H1 (cell line): ENCODE results near the gene GOLGA6B. TPM values are rescaled to one million over a fixed set of nuclear protein-coding genes. Genes with fewer than 3 reads are reported as not detected.
"Not testable (repeated sequence)": the region's sequence is repeated elsewhere in the genome, so short reads cannot be mapped to it uniquely, and the experiment has no call there.

Source experiments
- CTCF ChIA-PET: fragments of 300-600 bp; sonication (Branson Sonifier 250); formaldehyde crosslinking; loops from one replicate; lab custom pipeline; 2021; ENCODE audit not compliant: partially characterized antibody; lab: Charles Lee
- POLR2A ChIA-PET: fragments of 300-600 bp; sonication (Branson Sonifier 250); formaldehyde crosslinking; loops from one replicate; lab custom pipeline; 2021; ENCODE audit warnings: inconsistent platforms; ENCODE audit not compliant: partially characterized antibody; lab: Charles Lee
- DNase-seq, 2 experiments: peaks; one replicate each; pipeline versions ENCODE4 v3.0.0 to v3.0.0-alpha.2; 2010 to 2022; ENCODE audit warnings: low spot score in 2 of 2, low read depth in 1 of 2, mixed read lengths in 1 of 2
- FAIRE-seq: peaks from 2 replicates; lab custom pipeline; 2011; peaks lifted over from hg19 to GRCh38; lab: Jason Lieb, UNC
- H2AFZ ChIP-seq: 2 replicates; pipeline ENCODE4 v1.8.1; 2012; ENCODE audit warnings: low read length, inconsistent platforms
- H2AK5ac ChIP-seq: 2 replicates; pipeline ENCODE4 v1.6.1; 2013; ENCODE audit warnings: low read depth, low read length
- H2BK120ac ChIP-seq: replicated peaks from 2 replicates; pipeline ENCODE3; 2013; ENCODE audit warnings: low read depth, low read length, inconsistent platforms
- H2BK12ac ChIP-seq: 2 replicates; pipeline ENCODE4 v1.6.1; 2013; ENCODE audit warnings: low read depth, low read length
- H2BK15ac ChIP-seq: 2 replicates; pipeline ENCODE4 v1.6.1; 2013; ENCODE audit warnings: low read length
- H2BK20ac ChIP-seq: 2 replicates; pipeline ENCODE4 v1.6.1; 2013; ENCODE audit warnings: low read length
- H2BK5ac ChIP-seq: 2 replicates; pipeline ENCODE4 v1.6.1; 2013; ENCODE audit warnings: low read depth, low read length
- H3K14ac ChIP-seq: 2 replicates; pipeline ENCODE4 v1.6.1; 2013; ENCODE audit warnings: inconsistent platforms; ENCODE audit not compliant: insufficient read length
- H3K18ac ChIP-seq: 2 replicates; pipeline ENCODE4 v1.6.1; 2013; ENCODE audit warnings: low read length; ENCODE audit errors: extremely low read depth
- H3K23ac ChIP-seq: 2 replicates; pipeline ENCODE4 v1.6.1; 2013; ENCODE audit warnings: inconsistent platforms; ENCODE audit not compliant: insufficient read length
- H3K23me2 ChIP-seq: 2 replicates; pipeline ENCODE4 v1.6.1; 2013; ENCODE audit warnings: low read depth, low read length
- H3K27ac ChIP-seq: 2 replicates; pipeline ENCODE4 v1.6.1; 2011; ENCODE audit warnings: low read depth, low read length, inconsistent platforms
- H3K27me3 ChIP-seq, 4 experiments: replicated peaks in 1 of 4; 1 replicate in 1 of 4; 2 replicates in 3 of 4; pipeline versions ENCODE4 v1.6.1 to v1.8.1; 2011 to 2013; ENCODE audit warnings: low read length in 3 of 4, mild to moderate bottlenecking in 3 of 4, inconsistent platforms in 2 of 4, mixed read lengths in 2 of 4, moderate library complexity in 1 of 4; ENCODE audit not compliant: control insufficient read depth in 3 of 4, insufficient read depth in 3 of 4; ENCODE audit errors: extremely low read depth in 1 of 4
- H3K36me3 ChIP-seq, 4 experiments: 2 replicates each; pipeline versions ENCODE4 v1.6.1 to v1.8.1; 2011 to 2013; ENCODE audit warnings: mild to moderate bottlenecking in 4 of 4, low read length in 3 of 4, moderate library complexity in 2 of 4, control low read depth in 1 of 4, inconsistent platforms in 1 of 4; ENCODE audit not compliant: insufficient read depth in 4 of 4, control insufficient read depth in 2 of 4
- H3K4ac ChIP-seq: replicated peaks from 2 replicates; pipeline ENCODE3; 2013; ENCODE audit warnings: low read length, low read depth, mixed read lengths, inconsistent platforms; ENCODE audit not compliant: insufficient read length
- H3K4me1 ChIP-seq, 4 experiments: replicated peaks in 1 of 4; 1 replicate in 1 of 4; 2 replicates in 3 of 4; pipeline versions ENCODE4 v1.6.1 to v1.8.1; 2011 to 2013; ENCODE audit warnings: low read length in 3 of 4, inconsistent platforms in 2 of 4, mixed read lengths in 1 of 4; ENCODE audit not compliant: insufficient read depth in 4 of 4, control insufficient read depth in 3 of 4
- H3K4me2 ChIP-seq, 2 experiments: 2 replicates each; pipeline versions ENCODE4 v1.6.1 to v1.8.1; 2011 to 2013; ENCODE audit warnings: low read depth in 2 of 2, low read length in 2 of 2, control low read depth in 1 of 2, inconsistent platforms in 1 of 2, mild to moderate bottlenecking in 1 of 2; ENCODE audit not compliant: insufficient read depth in 1 of 2
- H3K4me3 ChIP-seq, 4 experiments: fragments of 200-600, 300-600 bp in 1 of 4; sonication (generic), shearing (Covaris generic), sonication (Bioruptor Twin) in 1 of 4; 2 replicates each; pipeline versions ENCODE4 v1.5.1 to v1.8.1; 2011 to 2016; ENCODE audit warnings: low read length in 4 of 4, low read depth in 3 of 4, control low read depth in 2 of 4, inconsistent platforms in 2 of 4, mild to moderate bottlenecking in 2 of 4, mixed read lengths in 1 of 4, moderate library complexity in 1 of 4; ENCODE audit not compliant: insufficient read depth in 2 of 4; ENCODE audit errors: extremely low read depth in 1 of 4
- H3K56ac ChIP-seq: replicated peaks from 2 replicates; pipeline ENCODE3; 2013; ENCODE audit warnings: low read depth, mild to moderate bottlenecking, mixed read lengths, low read length, inconsistent platforms; ENCODE audit not compliant: insufficient read length
- H3K79me1 ChIP-seq: 2 replicates; pipeline ENCODE4 v1.6.1; 2013; ENCODE audit warnings: low read depth, low read length, control low read depth
- H3K79me2 ChIP-seq, 2 experiments: 2 replicates each; pipeline versions ENCODE4 v1.6.1 to v1.8.1; 2012 to 2013; ENCODE audit warnings: low read length in 2 of 2, mild to moderate bottlenecking in 2 of 2, inconsistent platforms in 1 of 2; ENCODE audit not compliant: insufficient read depth in 2 of 2, control insufficient read depth in 1 of 2
- H3K9ac ChIP-seq, 4 experiments: replicated peaks in 1 of 4; 1 replicate in 1 of 4; 2 replicates in 3 of 4; pipeline versions ENCODE4 v1.6.1 to v1.8.1; 2011 to 2013; ENCODE audit warnings: low read depth in 3 of 4, low read length in 3 of 4, control low read depth in 2 of 4, mild to moderate bottlenecking in 2 of 4, moderate library complexity in 2 of 4, inconsistent platforms in 1 of 4; ENCODE audit errors: extremely low read depth in 1 of 4
- H3K9me3 ChIP-seq, 2 experiments: 2 replicates each; pipeline versions ENCODE4 v1.6.1 to v1.8.1; 2012 to 2013; ENCODE audit warnings: mild to moderate bottlenecking in 2 of 2, moderate library complexity in 2 of 2, control low read depth in 1 of 2, inconsistent platforms in 1 of 2, low read depth in 1 of 2, low read length in 1 of 2, mixed read lengths in 1 of 2; ENCODE audit not compliant: insufficient read depth in 2 of 2
- H4K20me1 ChIP-seq, 2 experiments: replicated peaks in 1 of 2; 2 replicates each; pipeline versions ENCODE3 to v1.8.1; 2011 to 2013; ENCODE audit warnings: inconsistent platforms in 2 of 2, low read length in 2 of 2, mild to moderate bottlenecking in 1 of 2; ENCODE audit not compliant: insufficient read depth in 2 of 2, control insufficient read depth in 1 of 2
- H4K5ac ChIP-seq: 2 replicates; pipeline ENCODE4 v1.6.1; 2013; ENCODE audit warnings: low read length, low read depth, mixed read lengths, inconsistent platforms; ENCODE audit not compliant: insufficient read length
- H4K8ac ChIP-seq: 2 replicates; pipeline ENCODE4 v1.8.0; 2013; ENCODE audit warnings: mild to moderate bottlenecking, moderate library complexity, low read length, inconsistent platforms; ENCODE audit not compliant: insufficient read depth; ENCODE audit errors: extremely low read depth
- H4K91ac ChIP-seq: replicated peaks from 2 replicates; pipeline ENCODE3; 2013; ENCODE audit warnings: low read length, mixed read lengths, inconsistent platforms; ENCODE audit not compliant: insufficient read length
- ASH2L ChIP-seq: fragments of 200-600, 300-600 bp; sonication (generic); IDR thresholded peaks from one replicate; pipeline ENCODE4 v1.7.1; 2017; ENCODE audit warnings: low read length
- CTCF ChIP-seq, 3 experiments: IDR thresholded peaks; 1 replicate in 2 of 3; 2 replicates in 1 of 3; pipeline versions ENCODE4 v1.5.1 to v1.6.1; 2011; ENCODE audit warnings: low read length in 3 of 3, mild to moderate bottlenecking in 3 of 3, inconsistent platforms in 2 of 3, low read depth in 1 of 3, moderate library complexity in 1 of 3; ENCODE audit not compliant: insufficient read depth in 1 of 3; ENCODE audit errors: control extremely low read depth in 1 of 3
- RAD21 ChIP-seq, 2 experiments: IDR thresholded peaks in 1 of 2; conservative IDR thresholded peaks in 1 of 2; 2 replicates each; pipeline ENCODE4 v1.6.1; 2011; ENCODE audit warnings: low read depth in 2 of 2, low read length in 2 of 2, improper control_type of control experiment in 1 of 2, inconsistent platforms in 1 of 2, mild to moderate bottlenecking in 1 of 2, moderate library complexity in 1 of 2
- RBBP5 ChIP-seq: IDR thresholded peaks from 2 replicates; pipeline ENCODE4 v1.7.1; 2012; ENCODE audit warnings: low read depth, mild to moderate bottlenecking, inconsistent platforms, low read length, moderate library complexity, borderline replicate concordance
- WGBS, 2 experiments: shearing (Covaris generic) in 1 of 2; methylation state at CpG; one replicate each; pipeline versions ENCODE4 v1.1.6 to v1.1.7; 2013 to 2015; ENCODE audit warnings: low lambda C conversion rate in 2 of 2, mixed read lengths in 2 of 2, inconsistent platforms in 1 of 2, low coverage in 1 of 2, missing lambda C conversion rate in 1 of 2; ENCODE audit not compliant: insufficient replicate concordance in 2 of 2, insufficient coverage in 1 of 2, insufficient read length in 1 of 2; ENCODE audit errors: extremely low coverage in 1 of 2, missing lambda C conversion rate in 1 of 2; 5-methylcytosine and 5-hydroxymethylcytosine counted together
- polyA plus RNA-seq, 7 experiments: library from polyadenylated mRNA; depleted of rRNA in 3 of 7; stranded (reverse) in 5 of 7; unstranded in 2 of 7; fragments of >200 nt in 5 of 7; fragments of 200-250 nt in 2 of 7; gene quantifications; 1 replicate in 5 of 7; 2 replicates in 1 of 7; 4 replicates in 1 of 7; pipeline versions ENCODE4 v1.2.1 to v1.2.3, GENCODE V29; 2011 to 2013; ENCODE audit warnings: missing spikeins in 2 of 7, mixed read lengths in 2 of 7
- total RNA-seq: library from RNA; stranded (reverse); fragmentation: NEBNext Ultra II Directional; extraction: Animal tissue kit (Norgen Biotek cat#: 25700); gene quantifications from 2 replicates; pipeline ENCODE4 v1.2.1, GENCODE V29; 2021

The GOLGA6B gene
- total and polyA plus RNA-seq, 2 of the 8 experiments (the other 6 are each of a cell fraction or from before 2014, with no cell fraction given), result 0.09 TPM; not detected in 1

- H3K4me2 ChIP-seq, result peak overlapping the region; percentile 60 to 64
- H3K27ac ChIP-seq, H3K14ac ChIP-seq, H3K36me3 ChIP-seq, H3K23ac ChIP-seq, H3K9ac ChIP-seq, H3K27me3 ChIP-seq, H3K23me2 ChIP-seq, H4K5ac ChIP-seq, H3K79me2 ChIP-seq, H4K8ac ChIP-seq, FAIRE-seq, H3K56ac ChIP-seq, H3K79me1 ChIP-seq, H3K9me3 ChIP-seq, H4K20me1 ChIP-seq, H4K91ac ChIP-seq: not testable (repeated sequence)
- peak overlapping the region; percentile 48 for H3K18ac ChIP-seq
- peak overlapping the region in 1 of 4 experiments; percentile 41; a peak in 1 of 8 replicates for H3K4me3 ChIP-seq
- ChIA-PET POLR2A (interaction anchor here (1.0 kb wide), 1 partner anchor 11 kb away, joined by 4 read pairs; no protein-coding TSS in a partner anchor), CTCF (interaction anchor here (1.0 to 2.5 kb wide), 4 partner anchors 13 to 17 kb away, joined by 3 to 18 read pairs (median 5); no protein-coding TSS in a partner anchor)
- TF ChIP-seq RBBP5, result 0 out of 2 replicates have a peak, but pooled peaks have one; percentile 23
- TF ChIP-seq RAD21 (IDR thresholded peaks at IDR 0.05 in 1 of 2, conservative IDR thresholded peaks at IDR 0.05 in 1 of 2; ENCODE audit: low read depth in 2 of 2, low read length in 2 of 2), result peak; percentile 45 to 51; a peak in 3 of 4 replicates
- peak; percentile 18 to 48 (median 20); a peak in 3 of 4 replicates for TF ChIP-seq CTCF (IDR thresholded peaks at IDR 0.05; ENCODE audit: control extremely low read depth in 1 of 3, insufficient read depth in 1 of 3, low read depth in 1 of 3, low read length in 3 of 3)
- TF ChIP-seq ASH2L, result peak; percentile 64
- peak overlapping the region; percentile 81; the same call in 1 of the 2 replicates for H2BK15ac ChIP-seq
- H2AK5ac ChIP-seq, result 0 out of 2 replicates have a peak overlapping the region, but pooled peaks have one; percentile 39
- peak overlapping the region; percentile 66; the same call in 1 of the 2 replicates for H2BK5ac ChIP-seq
- peak overlapping the region; percentile 69 for H3K4ac ChIP-seq
- DNase-seq, result peak in 1 of 2 experiments; percentile 67
- peak overlapping the region; percentile 84; the same call in 1 of the 2 replicates for H2BK12ac ChIP-seq
- H2AFZ ChIP-seq, result peak overlapping the region; percentile 92
- H3K4me1 ChIP-seq, result peaks cover 7 to 18% (median 10%) of the 10 kb centered on the region in 4 experiments
- WGBS, 2 experiments, result 47% methylated on average over 6 of the region's 7 CpGs; no CpG with 5 or more reads in 1 of the 2 experiments
- peak overlapping the region; percentile 72 for H2BK120ac ChIP-seq
- peak overlapping the region; percentile 80; the same call in 1 of the 2 replicates for H2BK20ac ChIP-seq
Measured at GRCh38 chr15:72615533-72616233, 38.8 kb upstream of the GOLGA6B start.
